GM10248 (cell line): ENCODE data around the gene TMEM161A.

Experiments
- CTCF ChIA-PET: fragments of 300-600 bp; sonication (Branson Sonifier 250); formaldehyde crosslinking; extraction: SDS; loops from one replicate; lab custom pipeline; 2021; ENCODE audit warnings: antibody characterized with exemption; lab: Yijun Ruan, JAX
- POLR2A ChIA-PET: fragments of 350-650 bp; sonication (Branson Sonifier 250); formaldehyde crosslinking; extraction: SDS; loops from one replicate; lab custom pipeline; 2020; ENCODE audit warnings: antibody characterized with exemption; lab: Yijun Ruan, JAX
- DNase-seq: peaks from one replicate; pipeline ENCODE4 v3.0.0; 2012; ENCODE audit errors: extremely low spot score
- CTCF ChIP-seq: IDR thresholded peaks from 2 replicates; pipeline ENCODE4 v1.5.1; 2012; ENCODE audit warnings: mild to moderate bottlenecking, low read depth; ENCODE audit errors: extremely low read depth, missing control alignments, control extremely low read depth

The TMEM161A gene

GRCh38 chr19:19098703-19099632 lies 39.3 kb downstream of the TMEM161A start:
- ChIA-PET POLR2A (no interaction called here), CTCF (interaction anchor here (1.2 to 2.5 kb wide), 3 partner anchors 8 to 18 kb away, joined by 3 to 9 read pairs (median 4); no protein-coding TSS in a partner anchor)
- no peak for TF ChIP-seq CTCF
- no peak for DNase-seq

- ChIA-PET POLR2A (no interaction called here), CTCF (interaction anchor here (1.2 to 2.5 kb wide), 3 partner anchors 9 to 18 kb away, joined by 3 to 9 read pairs (median 4); no protein-coding TSS in a partner anchor)
- no peak for DNase-seq
- no peak for TF ChIP-seq CTCF
These were observed 40.1 kb downstream of the TMEM161A start for GRCh38 chr19:19098084-19098702.

GRCh38 chr19:19096641-19097627 lies 41.3 kb downstream of the TMEM161A start:
- DNase-seq, result no peak
- POLR2A ChIA-PET, result no interaction called here
- CTCF ChIA-PET, result interaction anchor here (2.5 kb wide), 1 partner anchor 8 kb away, joined by 9 read pairs; no protein-coding TSS in a partner anchor
- TF ChIP-seq CTCF, result no peak

GRCh38 chr19:19095691-19096090 lies 42.6 kb downstream of the TMEM161A start:
- no peak for DNase-seq
- TF ChIP-seq CTCF, result no peak
- ChIA-PET POLR2A (no interaction called here), CTCF (interaction anchor here (2.2 kb wide), 1 partner anchor 20 kb away, joined by 5 read pairs; no protein-coding TSS in a partner anchor)

- CTCF ChIA-PET, result interaction anchor here (2.2 kb wide), 1 partner anchor 21 kb away, joined by 5 read pairs; no protein-coding TSS in a partner anchor
- POLR2A ChIA-PET, result no interaction called here
These were observed 43.8 kb downstream of the TMEM161A start for GRCh38 chr19:19094513-19094912.

More at GRCh38 chr19:19094513-19094912, 43.8 kb downstream of the TMEM161A start:
- no peak for DNase-seq
- TF ChIP-seq CTCF, result no peak
